H1 (cell line): ENCODE results near the gene OR4F6. TPM values are rescaled to one million over a fixed set of nuclear protein-coding genes. Genes with fewer than 3 reads are reported as not detected.

Source experiments
- CTCF ChIA-PET: fragments of 300-600 bp; sonication (Branson Sonifier 250); formaldehyde crosslinking; loops from one replicate; lab custom pipeline; 2021; ENCODE audit not compliant: partially characterized antibody; lab: Charles Lee
- POLR2A ChIA-PET: fragments of 300-600 bp; sonication (Branson Sonifier 250); formaldehyde crosslinking; loops from one replicate; lab custom pipeline; 2021; ENCODE audit warnings: inconsistent platforms; ENCODE audit not compliant: partially characterized antibody; lab: Charles Lee
- DNase-seq, 2 experiments: peaks; one replicate each; pipeline versions ENCODE4 v3.0.0 to v3.0.0-alpha.2; 2010 to 2022; ENCODE audit warnings: low spot score in 2 of 2, low read depth in 1 of 2, mixed read lengths in 1 of 2
- FAIRE-seq: peaks from 2 replicates; lab custom pipeline; 2011; peaks lifted over from hg19 to GRCh38; lab: Jason Lieb, UNC
- H2AFZ ChIP-seq: 2 replicates; pipeline ENCODE4 v1.8.1; 2012; ENCODE audit warnings: low read length, inconsistent platforms
- H2AK5ac ChIP-seq: 2 replicates; pipeline ENCODE4 v1.6.1; 2013; ENCODE audit warnings: low read depth, low read length
- H2BK120ac ChIP-seq: replicated peaks from 2 replicates; pipeline ENCODE3; 2013; ENCODE audit warnings: low read depth, low read length, inconsistent platforms
- H2BK12ac ChIP-seq: 2 replicates; pipeline ENCODE4 v1.6.1; 2013; ENCODE audit warnings: low read depth, low read length
- H2BK15ac ChIP-seq: 2 replicates; pipeline ENCODE4 v1.6.1; 2013; ENCODE audit warnings: low read length
- H2BK20ac ChIP-seq: 2 replicates; pipeline ENCODE4 v1.6.1; 2013; ENCODE audit warnings: low read length
- H2BK5ac ChIP-seq: 2 replicates; pipeline ENCODE4 v1.6.1; 2013; ENCODE audit warnings: low read depth, low read length
- H3K14ac ChIP-seq: 2 replicates; pipeline ENCODE4 v1.6.1; 2013; ENCODE audit warnings: inconsistent platforms; ENCODE audit not compliant: insufficient read length
- H3K18ac ChIP-seq: 2 replicates; pipeline ENCODE4 v1.6.1; 2013; ENCODE audit warnings: low read length; ENCODE audit errors: extremely low read depth
- H3K23ac ChIP-seq: 2 replicates; pipeline ENCODE4 v1.6.1; 2013; ENCODE audit warnings: inconsistent platforms; ENCODE audit not compliant: insufficient read length
- H3K23me2 ChIP-seq: 2 replicates; pipeline ENCODE4 v1.6.1; 2013; ENCODE audit warnings: low read depth, low read length
- H3K27ac ChIP-seq: 2 replicates; pipeline ENCODE4 v1.6.1; 2011; ENCODE audit warnings: low read depth, low read length, inconsistent platforms
- H3K27me3 ChIP-seq, 4 experiments: replicated peaks in 1 of 4; 1 replicate in 1 of 4; 2 replicates in 3 of 4; pipeline versions ENCODE4 v1.6.1 to v1.8.1; 2011 to 2013; ENCODE audit warnings: low read length in 3 of 4, mild to moderate bottlenecking in 3 of 4, inconsistent platforms in 2 of 4, mixed read lengths in 2 of 4, moderate library complexity in 1 of 4; ENCODE audit not compliant: control insufficient read depth in 3 of 4, insufficient read depth in 3 of 4; ENCODE audit errors: extremely low read depth in 1 of 4
- H3K36me3 ChIP-seq, 4 experiments: 2 replicates each; pipeline versions ENCODE4 v1.6.1 to v1.8.1; 2011 to 2013; ENCODE audit warnings: mild to moderate bottlenecking in 4 of 4, low read length in 3 of 4, moderate library complexity in 2 of 4, control low read depth in 1 of 4, inconsistent platforms in 1 of 4; ENCODE audit not compliant: insufficient read depth in 4 of 4, control insufficient read depth in 2 of 4
- H3K4ac ChIP-seq: replicated peaks from 2 replicates; pipeline ENCODE3; 2013; ENCODE audit warnings: low read length, low read depth, mixed read lengths, inconsistent platforms; ENCODE audit not compliant: insufficient read length
- H3K4me1 ChIP-seq, 4 experiments: replicated peaks in 1 of 4; 1 replicate in 1 of 4; 2 replicates in 3 of 4; pipeline versions ENCODE4 v1.6.1 to v1.8.1; 2011 to 2013; ENCODE audit warnings: low read length in 3 of 4, inconsistent platforms in 2 of 4, mixed read lengths in 1 of 4; ENCODE audit not compliant: insufficient read depth in 4 of 4, control insufficient read depth in 3 of 4
- H3K4me2 ChIP-seq, 2 experiments: 2 replicates each; pipeline versions ENCODE4 v1.6.1 to v1.8.1; 2011 to 2013; ENCODE audit warnings: low read depth in 2 of 2, low read length in 2 of 2, control low read depth in 1 of 2, inconsistent platforms in 1 of 2, mild to moderate bottlenecking in 1 of 2; ENCODE audit not compliant: insufficient read depth in 1 of 2
- H3K4me3 ChIP-seq, 4 experiments: fragments of 200-600, 300-600 bp in 1 of 4; sonication (generic), shearing (Covaris generic), sonication (Bioruptor Twin) in 1 of 4; 2 replicates each; pipeline versions ENCODE4 v1.5.1 to v1.8.1; 2011 to 2016; ENCODE audit warnings: low read length in 4 of 4, low read depth in 3 of 4, control low read depth in 2 of 4, inconsistent platforms in 2 of 4, mild to moderate bottlenecking in 2 of 4, mixed read lengths in 1 of 4, moderate library complexity in 1 of 4; ENCODE audit not compliant: insufficient read depth in 2 of 4; ENCODE audit errors: extremely low read depth in 1 of 4
- H3K56ac ChIP-seq: replicated peaks from 2 replicates; pipeline ENCODE3; 2013; ENCODE audit warnings: low read depth, mild to moderate bottlenecking, mixed read lengths, low read length, inconsistent platforms; ENCODE audit not compliant: insufficient read length
- H3K79me1 ChIP-seq: 2 replicates; pipeline ENCODE4 v1.6.1; 2013; ENCODE audit warnings: low read depth, low read length, control low read depth
- H3K79me2 ChIP-seq, 2 experiments: 2 replicates each; pipeline versions ENCODE4 v1.6.1 to v1.8.1; 2012 to 2013; ENCODE audit warnings: low read length in 2 of 2, mild to moderate bottlenecking in 2 of 2, inconsistent platforms in 1 of 2; ENCODE audit not compliant: insufficient read depth in 2 of 2, control insufficient read depth in 1 of 2
- H3K9ac ChIP-seq, 4 experiments: replicated peaks in 1 of 4; 1 replicate in 1 of 4; 2 replicates in 3 of 4; pipeline versions ENCODE4 v1.6.1 to v1.8.1; 2011 to 2013; ENCODE audit warnings: low read depth in 3 of 4, low read length in 3 of 4, control low read depth in 2 of 4, mild to moderate bottlenecking in 2 of 4, moderate library complexity in 2 of 4, inconsistent platforms in 1 of 4; ENCODE audit errors: extremely low read depth in 1 of 4
- H3K9me3 ChIP-seq, 2 experiments: 2 replicates each; pipeline versions ENCODE4 v1.6.1 to v1.8.1; 2012 to 2013; ENCODE audit warnings: mild to moderate bottlenecking in 2 of 2, moderate library complexity in 2 of 2, control low read depth in 1 of 2, inconsistent platforms in 1 of 2, low read depth in 1 of 2, low read length in 1 of 2, mixed read lengths in 1 of 2; ENCODE audit not compliant: insufficient read depth in 2 of 2
- H4K20me1 ChIP-seq, 2 experiments: replicated peaks in 1 of 2; 2 replicates each; pipeline versions ENCODE3 to v1.8.1; 2011 to 2013; ENCODE audit warnings: inconsistent platforms in 2 of 2, low read length in 2 of 2, mild to moderate bottlenecking in 1 of 2; ENCODE audit not compliant: insufficient read depth in 2 of 2, control insufficient read depth in 1 of 2
- H4K5ac ChIP-seq: 2 replicates; pipeline ENCODE4 v1.6.1; 2013; ENCODE audit warnings: low read length, low read depth, mixed read lengths, inconsistent platforms; ENCODE audit not compliant: insufficient read length
- H4K8ac ChIP-seq: 2 replicates; pipeline ENCODE4 v1.8.0; 2013; ENCODE audit warnings: mild to moderate bottlenecking, moderate library complexity, low read length, inconsistent platforms; ENCODE audit not compliant: insufficient read depth; ENCODE audit errors: extremely low read depth
- H4K91ac ChIP-seq: replicated peaks from 2 replicates; pipeline ENCODE3; 2013; ENCODE audit warnings: low read length, mixed read lengths, inconsistent platforms; ENCODE audit not compliant: insufficient read length
- ASH2L ChIP-seq: fragments of 200-600, 300-600 bp; sonication (generic); IDR thresholded peaks from one replicate; pipeline ENCODE4 v1.7.1; 2017; ENCODE audit warnings: low read length
- CBX5 ChIP-seq: fragments of 300-800, 300-1000 bp; sonication (generic); IDR thresholded peaks from 2 replicates; pipeline ENCODE4 v1.7.1; 2016; ENCODE audit warnings: antibody characterized with exemption, low read length, low read depth
- EGR1 ChIP-seq: IDR thresholded peaks from 2 replicates; pipeline ENCODE4 v1.6.1; 2011; ENCODE audit warnings: low read depth, low read length, borderline replicate concordance
- FOSL1 ChIP-seq: IDR thresholded peaks from 2 replicates; pipeline ENCODE4 v1.6.1; 2011; ENCODE audit warnings: mild to moderate bottlenecking, low read depth, low read length, moderate library complexity; ENCODE audit not compliant: insufficient read depth
- JUND ChIP-seq: IDR thresholded peaks from 2 replicates; pipeline ENCODE4 v1.6.1; 2011; ENCODE audit warnings: mild to moderate bottlenecking, improper control_type of control experiment, low read length
- RAD21 ChIP-seq, 2 experiments: IDR thresholded peaks in 1 of 2; conservative IDR thresholded peaks in 1 of 2; 2 replicates each; pipeline ENCODE4 v1.6.1; 2011; ENCODE audit warnings: low read depth in 2 of 2, low read length in 2 of 2, improper control_type of control experiment in 1 of 2, inconsistent platforms in 1 of 2, mild to moderate bottlenecking in 1 of 2, moderate library complexity in 1 of 2
- RBBP5 ChIP-seq: IDR thresholded peaks from 2 replicates; pipeline ENCODE4 v1.7.1; 2012; ENCODE audit warnings: low read depth, mild to moderate bottlenecking, inconsistent platforms, low read length, moderate library complexity, borderline replicate concordance
- RFX5 ChIP-seq: IDR thresholded peaks from 2 replicates; pipeline ENCODE4 v1.6.1; 2011; ENCODE audit warnings: low read depth, low read length, improper control_type of control experiment, borderline replicate concordance
- RNF2 ChIP-seq: fragments of 200-900, 300-1000 bp; sonication (generic); IDR thresholded peaks from 2 replicates; pipeline ENCODE4 v1.7.1; 2016; ENCODE audit warnings: borderline replicate concordance, low read depth, mild to moderate bottlenecking, antibody characterized with exemption, low read length; ENCODE audit not compliant: poor library complexity, severe bottlenecking; ENCODE audit errors: missing control alignments
- SP1 ChIP-seq: IDR thresholded peaks from 2 replicates; pipeline ENCODE4 v1.6.1; 2011; ENCODE audit warnings: low read depth, low read length
- TAF7 ChIP-seq: optimal IDR thresholded peaks from 2 replicates; pipeline ENCODE3; 2011; ENCODE audit warnings: low read depth, mild to moderate bottlenecking, inconsistent platforms, low read length, moderate library complexity, borderline replicate concordance
- TEAD4 ChIP-seq: IDR thresholded peaks from 2 replicates; pipeline ENCODE4 v1.6.1; 2012; ENCODE audit warnings: low read depth, low read length, inconsistent platforms, mixed read lengths
- WGBS, 2 experiments: shearing (Covaris generic) in 1 of 2; methylation state at CpG; one replicate each; pipeline versions ENCODE4 v1.1.6 to v1.1.7; 2013 to 2015; ENCODE audit warnings: low lambda C conversion rate in 2 of 2, mixed read lengths in 2 of 2, inconsistent platforms in 1 of 2, low coverage in 1 of 2, missing lambda C conversion rate in 1 of 2; ENCODE audit not compliant: insufficient replicate concordance in 2 of 2, insufficient coverage in 1 of 2, insufficient read length in 1 of 2; ENCODE audit errors: extremely low coverage in 1 of 2, missing lambda C conversion rate in 1 of 2; 5-methylcytosine and 5-hydroxymethylcytosine counted together
- polyA plus RNA-seq, 7 experiments: library from polyadenylated mRNA; depleted of rRNA in 3 of 7; stranded (reverse) in 5 of 7; unstranded in 2 of 7; fragments of >200 nt in 5 of 7; fragments of 200-250 nt in 2 of 7; gene quantifications; 1 replicate in 5 of 7; 2 replicates in 1 of 7; 4 replicates in 1 of 7; pipeline versions ENCODE4 v1.2.1 to v1.2.3, GENCODE V29; 2011 to 2013; ENCODE audit warnings: missing spikeins in 2 of 7, mixed read lengths in 2 of 7
- total RNA-seq: library from RNA; stranded (reverse); fragmentation: NEBNext Ultra II Directional; extraction: Animal tissue kit (Norgen Biotek cat#: 25700); gene quantifications from 2 replicates; pipeline ENCODE4 v1.2.1, GENCODE V29; 2021
- TF ChIP-seq, protein P1 (sequence below): IDR thresholded peaks from 2 replicates; pipeline ENCODE4 v1.6.1; 2012; ENCODE audit warnings: low read length, inconsistent platforms

OR4F6 gene
- total and polyA plus RNA-seq, 2 of the 8 experiments (the other 6 are each of a cell fraction or from before 2014, with no cell fraction given) = not detected

GRCh38 chr15:101801048-101801447 lies 2.3 kb upstream of the OR4F6 start:
- no peak for FAIRE-seq
- TF ChIP-seq TEAD4 (no peak), JUND (no peak), RFX5 (no peak), RNF2 (no peak), RAD21 (IDR thresholded peaks at IDR 0.05 in 1 of 2, conservative IDR thresholded peaks at IDR 0.05 in 1 of 2; ENCODE audit: low read depth in 2 of 2, low read length in 2 of 2) (no peak), RBBP5 (no peak), SP1 (no peak), EGR1 (no peak), ASH2L (no peak), FOSL1 (no peak), TAF7 (no peak), CBX5 (no peak)
- TF ChIP-seq, protein P1, sequence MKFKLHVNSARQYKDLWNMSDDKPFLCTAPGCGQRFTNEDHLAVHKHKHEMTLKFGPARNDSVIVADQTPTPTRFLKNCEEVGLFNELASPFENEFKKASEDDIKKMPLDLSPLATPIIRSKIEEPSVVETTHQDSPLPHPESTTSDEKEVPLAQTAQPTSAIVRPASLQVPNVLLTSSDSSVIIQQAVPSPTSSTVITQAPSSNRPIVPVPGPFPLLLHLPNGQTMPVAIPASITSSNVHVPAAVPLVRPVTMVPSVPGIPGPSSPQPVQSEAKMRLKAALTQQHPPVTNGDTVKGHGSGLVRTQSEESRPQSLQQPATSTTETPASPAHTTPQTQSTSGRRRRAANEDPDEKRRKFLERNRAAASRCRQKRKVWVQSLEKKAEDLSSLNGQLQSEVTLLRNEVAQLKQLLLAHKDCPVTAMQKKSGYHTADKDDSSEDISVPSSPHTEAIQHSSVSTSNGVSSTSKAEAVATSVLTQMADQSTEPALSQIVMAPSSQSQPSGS = no peak

More at GRCh38 chr15:101801048-101801447, 2.3 kb upstream of the OR4F6 start:
- Histone ChIP-seq H3K23ac (no peak overlapping the region), H3K79me2 (no peaks in the 10 kb centered on the region), H4K8ac (no peak overlapping the region), H2BK20ac (no peak overlapping the region), H3K18ac (no peak overlapping the region), H4K91ac (no peak overlapping the region), H3K9me3 (peaks cover 16 to 27% of the 10 kb centered on the region in 2 experiments), H3K36me3 (no peaks in the 10 kb centered on the region), H4K20me1 (no peaks in the 10 kb centered on the region), H3K14ac (no peak overlapping the region), H3K27ac (no peak overlapping the region), H2BK5ac (no peak overlapping the region), H3K4me1 (no peaks in the 10 kb centered on the region), H3K4ac (no peak overlapping the region), H2BK120ac (no peak overlapping the region), H3K79me1 (no peaks in the 10 kb centered on the region), H3K23me2 (peaks cover 2% of the 10 kb centered on the region; the same call in 1 of the 2 replicates), H2BK15ac (no peak overlapping the region), H3K9ac (no peak overlapping the region), H2AK5ac (no peak overlapping the region), H2BK12ac (no peak overlapping the region), H3K56ac (no peak overlapping the region), H3K4me2 (no peak overlapping the region), H4K5ac (no peak overlapping the region), H3K27me3 (no peaks in the 10 kb centered on the region), H3K4me3 (no peak overlapping the region), H2AFZ (no peak overlapping the region)
- ChIA-PET CTCF (no interaction called here), POLR2A (no interaction called here)
- WGBS, 2 experiments = 89% methylated on average over 1 of the region's 1 CpG; no CpG with 5 or more reads in 1 of the 2 experiments
- no peak for DNase-seq
